NCI-H1105 (cell line): Measurements from ENCODE around the gene HGFAC.

Source experiments
- DNase-seq: peaks from one replicate; lab custom pipeline; 2025; lab: John Stamatoyannopoulos, UW

HGFAC gene

DNA sequence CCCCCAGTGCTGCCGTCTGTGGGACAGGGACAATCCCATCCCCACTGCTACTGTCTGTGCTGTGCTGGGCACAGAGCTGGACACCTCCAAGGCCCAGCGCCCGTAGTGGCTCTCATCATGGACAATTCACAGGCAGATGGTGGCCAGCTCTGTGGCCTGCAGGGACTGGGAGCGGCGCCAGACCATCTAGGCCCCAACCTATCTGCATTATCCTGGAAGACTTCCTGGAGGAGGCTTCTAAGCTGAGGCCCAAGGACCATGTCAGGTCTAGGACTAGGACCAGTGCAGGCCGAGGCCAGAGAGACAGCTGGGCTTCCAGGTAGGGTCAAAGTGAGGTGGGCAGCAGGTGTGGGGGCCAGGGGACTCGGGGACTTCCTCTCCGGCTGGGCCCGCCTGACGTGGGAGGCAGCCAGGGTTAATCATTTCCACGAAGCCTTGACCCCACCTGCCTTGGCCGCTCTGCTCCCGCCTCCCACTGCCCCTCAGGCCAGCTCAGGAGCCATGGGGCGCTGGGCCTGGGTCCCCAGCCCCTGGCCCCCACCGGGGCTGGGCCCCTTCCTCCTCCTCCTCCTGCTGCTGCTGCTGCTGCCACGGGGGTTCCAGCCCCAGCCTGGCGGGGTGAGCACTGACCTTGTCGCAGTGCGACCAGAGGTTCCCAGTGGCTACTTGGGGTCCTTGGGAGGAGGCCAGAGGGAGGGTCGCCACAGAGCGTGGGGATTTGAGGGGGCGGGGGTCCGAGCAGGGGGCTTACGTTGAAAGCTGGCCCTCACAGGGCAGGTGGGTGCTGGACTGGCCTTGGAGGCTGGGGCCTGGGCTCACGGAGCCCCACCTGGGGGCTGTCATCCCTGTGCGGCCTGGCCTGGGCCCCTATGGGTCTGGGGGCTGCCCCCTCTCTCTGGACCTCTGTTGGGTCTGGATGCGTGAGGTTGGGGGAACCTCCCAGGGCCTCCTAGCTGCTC lies at the start of gene HGFAC:
TSS of gene HGFAC (plus strand) at position 468 of the 959 bp plus-strand sequence. CDS start at position 502, 34 bp downstream.
- DNase-seq: no peak

DNA sequence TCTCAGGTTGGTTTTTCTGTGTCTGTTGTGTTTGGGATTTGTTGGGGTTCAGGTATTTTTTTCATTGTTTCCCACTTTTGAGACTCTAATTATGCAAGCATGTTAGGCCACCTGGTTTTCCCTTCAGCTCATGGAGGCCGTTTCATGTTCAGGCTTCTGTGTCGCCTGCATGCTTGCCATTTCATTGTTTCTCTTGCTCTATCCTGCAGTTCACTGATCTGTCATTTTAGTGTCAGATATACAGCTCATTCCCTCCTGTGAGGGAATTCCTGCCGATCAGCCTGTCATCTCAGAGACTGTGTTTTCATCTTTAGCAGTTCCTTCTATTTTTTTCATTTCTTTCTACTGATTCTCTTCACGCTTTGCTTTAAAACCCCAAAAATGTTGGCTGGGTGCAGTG lies 49.4 kb upstream of the HGFAC start:
- DNase-seq: no peak

DNA sequence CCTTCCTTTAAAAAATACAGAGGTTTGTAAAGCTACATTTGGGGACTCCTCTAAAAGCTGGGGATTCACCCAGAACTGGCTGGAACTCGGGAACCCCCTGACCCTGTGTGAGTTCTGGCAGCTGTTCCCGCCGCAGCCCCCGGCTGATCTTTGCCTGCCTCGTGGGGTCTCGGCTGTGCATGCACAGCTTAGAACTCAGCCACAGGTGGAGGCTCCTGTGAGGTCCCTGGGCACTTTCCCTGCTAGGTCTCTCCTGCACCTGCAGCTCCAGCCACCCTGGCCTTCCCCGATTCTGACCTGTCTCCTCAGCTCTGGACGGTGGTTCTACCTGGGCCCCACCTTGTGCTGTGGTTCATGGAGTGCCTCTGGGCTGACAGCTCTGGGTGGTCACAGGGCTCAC lies 48.6 kb upstream of the HGFAC start:
- DNase-seq: no peak

DNA sequence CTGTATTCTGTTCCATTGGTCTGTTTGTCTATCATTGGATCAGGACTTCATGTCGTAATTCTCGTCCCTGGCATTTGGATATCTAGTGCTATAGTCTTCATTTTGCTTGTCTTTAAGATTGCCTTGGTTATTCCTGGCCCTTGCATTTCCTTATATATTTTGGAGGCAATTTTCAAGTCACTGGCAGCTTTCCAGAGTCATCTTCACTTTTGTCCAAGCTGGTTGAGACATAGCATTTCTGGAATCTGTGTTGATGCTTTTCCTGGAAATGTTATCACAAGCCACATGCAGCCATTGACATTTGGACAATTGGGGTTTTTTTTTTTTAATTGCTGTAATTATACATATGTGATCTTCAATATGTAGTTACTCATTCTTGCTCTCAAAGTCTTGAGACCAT lies 45.2 kb upstream of the HGFAC start:
- no peak for DNase-seq

DNA sequence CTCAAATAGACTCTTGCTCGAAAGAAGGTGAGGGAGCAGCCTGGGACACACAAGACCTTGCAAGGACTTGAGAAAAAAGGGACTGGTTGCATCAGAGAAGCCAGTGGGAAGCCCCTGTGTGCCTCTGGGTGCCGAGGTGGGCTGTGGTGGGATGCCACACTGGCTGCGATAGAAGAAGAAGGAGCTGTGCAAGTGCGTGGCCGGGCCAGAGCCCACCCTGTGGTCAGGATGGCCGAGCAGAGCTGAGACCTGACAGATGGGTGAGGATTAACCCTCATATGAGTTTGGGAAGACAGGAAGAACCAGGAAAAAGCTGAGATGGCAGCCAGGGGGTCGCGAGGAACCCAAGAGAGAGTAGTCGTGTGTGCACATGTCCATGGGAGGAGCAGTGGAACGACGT lies 44.6 kb upstream of the HGFAC start:
- DNase-seq: no peak

DNA sequence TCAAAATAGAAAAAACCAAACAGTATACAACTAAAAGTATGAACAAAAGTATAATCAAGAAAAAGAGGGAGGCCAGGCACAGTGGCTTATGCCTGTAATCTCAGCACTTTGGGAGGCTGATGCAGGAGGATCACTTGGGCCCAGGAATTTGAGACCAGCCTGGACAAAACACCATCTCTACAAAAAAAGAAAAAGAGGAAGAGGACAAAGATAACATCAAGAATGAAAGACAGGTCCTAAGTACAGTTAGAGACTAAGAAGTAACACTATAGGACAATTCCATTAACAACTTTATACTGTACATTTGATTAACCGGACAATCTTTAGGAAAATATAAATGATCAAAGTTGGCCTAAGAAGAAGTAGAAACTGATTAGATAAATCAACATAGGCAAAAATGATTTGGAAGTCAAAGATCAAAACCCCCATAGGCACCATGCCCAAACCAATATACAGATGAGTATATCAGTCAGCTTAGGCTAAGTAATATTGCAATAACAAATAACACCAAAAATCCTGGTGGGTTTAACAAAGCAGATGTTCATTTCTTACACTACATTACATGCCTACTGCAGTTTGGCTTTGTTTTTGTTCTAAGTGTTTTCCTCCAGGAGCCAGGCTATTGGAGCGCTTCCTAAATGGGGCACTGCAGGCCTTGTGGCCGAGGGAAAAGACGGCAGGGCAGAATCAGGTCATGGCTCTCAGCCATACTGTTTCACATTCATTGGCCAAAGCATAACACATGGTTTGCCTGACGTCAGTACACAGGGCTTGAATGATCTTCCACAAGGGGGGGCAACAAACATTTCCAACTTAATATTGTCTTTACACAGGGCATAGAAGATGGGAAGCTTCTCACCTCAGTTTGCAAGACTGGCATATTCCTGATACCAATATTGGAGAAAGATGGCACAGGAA lies 42.2 kb upstream of the HGFAC start:
- DNase-seq: no peak

DNA sequence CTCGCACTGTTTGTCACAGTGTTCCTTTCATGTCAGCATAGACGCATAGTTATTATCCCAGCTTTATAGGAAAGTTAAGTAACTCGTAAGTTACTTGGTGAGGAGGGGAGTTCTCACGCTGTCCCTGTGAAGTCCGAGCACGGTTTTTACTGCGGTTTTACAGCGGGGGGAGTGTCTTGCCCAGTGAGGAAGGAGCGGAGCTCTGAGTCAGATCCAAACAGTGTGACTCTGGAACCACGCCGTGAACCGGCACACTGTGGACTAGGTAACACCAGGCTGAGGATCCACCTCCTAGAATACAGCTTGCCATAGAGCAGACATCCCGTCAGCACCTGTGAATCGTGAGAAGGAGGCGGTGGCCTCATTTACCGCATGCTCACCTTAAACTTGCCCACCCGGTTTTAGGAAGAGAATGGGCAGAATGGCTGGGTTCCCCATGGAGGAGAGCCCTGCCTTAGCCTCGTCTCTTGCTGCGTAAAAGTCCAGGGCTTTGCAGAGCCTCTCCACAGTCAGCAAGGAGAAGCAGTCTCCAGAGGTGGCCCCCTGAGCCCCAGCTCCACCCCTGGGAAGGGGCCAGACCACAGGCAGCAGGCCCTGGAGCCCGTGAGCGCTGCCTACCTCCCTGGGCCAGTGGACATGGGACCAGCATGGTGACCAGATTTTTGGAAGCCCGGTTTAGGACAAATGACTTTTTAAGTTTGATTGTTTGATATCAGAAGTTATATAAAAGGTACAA lies 40.2 kb upstream of the HGFAC start:
- DNase-seq: no peak

DNA sequence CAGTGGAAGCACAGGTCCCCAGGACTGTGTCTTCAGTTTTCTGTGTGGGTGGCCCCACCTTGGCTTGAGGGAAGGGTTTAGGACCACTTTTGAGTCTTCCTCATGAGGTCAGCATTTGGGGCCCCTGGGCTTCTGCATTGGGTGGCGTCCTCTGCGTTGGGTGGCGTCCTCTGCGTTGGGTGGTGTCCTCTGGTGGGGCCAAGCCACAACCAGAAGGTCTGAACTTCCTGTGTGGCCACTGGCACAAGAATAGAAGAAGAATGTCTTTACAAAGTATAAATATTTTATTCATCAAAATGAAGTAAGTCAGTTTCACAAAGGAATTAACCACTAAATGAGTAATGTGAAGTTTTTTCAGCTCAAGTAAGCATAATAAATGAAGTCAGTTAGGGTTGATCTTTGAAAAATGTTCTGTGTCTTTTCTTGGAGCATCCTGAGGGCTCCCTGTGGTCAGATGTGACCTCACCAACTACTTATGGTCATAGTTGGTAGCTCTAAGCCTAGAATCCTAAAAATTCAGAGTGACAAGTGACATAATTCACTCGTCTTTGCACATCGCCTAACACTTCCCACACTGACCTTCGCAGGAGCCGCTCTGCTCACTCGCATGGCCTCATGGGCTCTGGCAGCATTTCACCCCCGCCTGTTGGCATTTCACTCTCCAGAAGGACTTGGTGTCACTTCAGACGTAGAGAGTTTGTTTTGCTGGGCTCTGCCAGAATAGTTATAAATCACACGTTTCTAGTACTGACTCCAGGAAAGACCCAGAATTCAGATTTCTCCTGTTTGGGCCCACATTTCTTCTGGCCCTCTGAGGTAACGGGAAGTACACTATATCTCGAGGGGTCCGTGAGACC lies 39.0 kb upstream of the HGFAC start:
- no peak for DNase-seq

DNA sequence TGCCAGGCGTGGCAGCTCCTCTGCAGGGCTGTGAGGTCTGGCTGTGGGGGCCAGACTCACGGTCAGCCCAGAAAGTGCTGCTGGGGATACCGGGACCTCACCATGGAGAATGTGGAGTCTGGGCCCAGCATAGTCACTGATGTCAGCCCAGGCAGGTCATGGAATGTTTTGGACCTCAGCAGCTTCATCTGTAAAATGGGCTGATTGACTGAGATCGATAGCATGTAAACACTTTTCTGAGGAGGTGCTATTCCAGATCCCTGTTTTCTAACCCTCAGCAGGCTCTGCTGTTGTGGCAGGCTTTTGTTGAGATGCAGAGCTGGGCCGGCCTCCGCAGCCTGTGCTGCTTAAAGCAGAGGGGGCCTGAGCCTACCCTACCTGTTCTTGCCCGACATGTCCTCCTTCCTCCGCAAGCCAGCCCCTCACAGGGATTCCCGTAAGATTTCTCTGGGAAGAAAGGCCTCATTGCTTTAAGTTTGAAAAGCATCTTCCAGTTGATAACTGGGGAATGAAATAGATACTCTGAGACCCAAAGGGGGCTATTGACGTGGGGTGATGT lies 38.3 kb upstream of the HGFAC start:
- no peak for DNase-seq

DNA sequence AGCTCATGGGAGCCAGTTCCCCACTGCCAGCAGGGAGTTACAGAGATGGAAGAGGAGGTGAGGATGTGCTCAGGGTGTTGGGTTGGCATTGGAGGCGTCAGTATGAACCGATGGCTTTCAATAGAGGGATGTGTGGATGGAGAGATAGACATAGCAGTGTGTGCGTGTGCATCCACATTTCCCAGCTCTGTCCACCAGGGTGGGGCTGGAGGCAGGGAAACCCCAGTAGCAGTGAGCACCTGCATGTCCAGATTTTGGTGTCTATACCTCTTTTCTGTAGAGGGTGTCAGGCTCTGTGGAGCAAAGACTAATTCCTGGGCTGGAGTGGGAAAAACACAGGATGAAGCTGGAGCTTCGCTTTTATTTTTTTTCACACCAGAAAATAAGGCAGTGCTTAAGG lies 37.2 kb upstream of the HGFAC start:
- no peak for DNase-seq

DNA sequence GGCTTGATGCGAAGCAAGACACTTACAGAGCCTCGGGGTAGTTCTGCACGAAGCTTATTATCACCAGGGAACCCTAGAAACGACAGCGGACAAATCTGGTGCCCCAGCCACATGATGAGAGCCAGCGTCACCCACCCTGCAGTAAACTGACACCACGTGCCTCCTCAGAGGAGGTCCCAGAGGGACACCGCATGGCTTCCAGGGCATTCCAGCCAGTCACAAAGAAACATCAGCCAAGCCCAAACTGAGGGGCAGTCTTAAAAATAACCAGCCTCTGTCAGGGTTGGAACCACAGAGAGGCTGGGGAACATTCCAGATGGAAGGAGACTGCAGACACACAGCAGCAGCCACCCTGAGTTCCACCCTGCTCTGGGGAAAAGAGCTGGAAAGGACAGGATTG lies 36.6 kb upstream of the HGFAC start:
- no peak for DNase-seq

DNA sequence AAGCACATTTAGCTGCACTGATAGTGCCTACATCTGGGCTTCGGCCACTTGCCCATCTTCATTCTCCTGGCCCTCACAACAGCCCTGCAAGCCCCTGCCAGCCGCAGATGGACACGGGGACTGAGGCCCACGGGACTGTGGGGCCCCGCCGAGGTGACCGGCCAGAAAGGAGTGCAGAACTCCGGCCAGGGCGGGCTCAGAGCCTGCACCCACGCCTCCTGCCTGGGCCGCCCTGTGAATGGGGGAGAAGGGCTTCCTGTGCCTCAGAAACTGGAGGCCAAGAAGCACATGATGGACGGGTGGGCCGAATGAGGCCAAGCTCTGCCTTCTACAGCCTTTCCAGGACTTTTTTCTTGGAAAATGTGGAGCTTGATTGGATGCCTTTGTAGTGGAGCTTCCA lies 35.7 kb upstream of the HGFAC start:
- DNase-seq: no peak

DNA sequence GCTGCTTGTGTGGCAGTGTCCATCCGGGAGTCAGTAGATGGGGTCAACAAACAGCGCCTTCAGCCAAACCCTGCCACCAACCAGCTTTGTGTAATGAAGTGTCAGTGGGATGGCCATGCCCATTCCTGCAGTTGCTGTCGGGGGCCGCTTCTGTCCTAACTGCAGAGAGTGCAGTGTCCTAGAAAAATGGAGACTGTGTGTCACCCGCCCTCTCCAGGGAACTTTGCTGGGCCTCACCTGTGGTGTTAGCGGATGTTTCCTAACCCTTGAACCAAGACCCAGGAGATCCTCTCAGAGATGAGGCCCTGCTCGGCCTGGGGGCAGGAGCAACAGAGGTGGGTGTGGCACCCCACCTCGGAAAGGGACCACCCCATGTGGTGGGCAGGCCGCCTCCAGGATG lies 35.3 kb upstream of the HGFAC start:
- DNase-seq: no peak

DNA sequence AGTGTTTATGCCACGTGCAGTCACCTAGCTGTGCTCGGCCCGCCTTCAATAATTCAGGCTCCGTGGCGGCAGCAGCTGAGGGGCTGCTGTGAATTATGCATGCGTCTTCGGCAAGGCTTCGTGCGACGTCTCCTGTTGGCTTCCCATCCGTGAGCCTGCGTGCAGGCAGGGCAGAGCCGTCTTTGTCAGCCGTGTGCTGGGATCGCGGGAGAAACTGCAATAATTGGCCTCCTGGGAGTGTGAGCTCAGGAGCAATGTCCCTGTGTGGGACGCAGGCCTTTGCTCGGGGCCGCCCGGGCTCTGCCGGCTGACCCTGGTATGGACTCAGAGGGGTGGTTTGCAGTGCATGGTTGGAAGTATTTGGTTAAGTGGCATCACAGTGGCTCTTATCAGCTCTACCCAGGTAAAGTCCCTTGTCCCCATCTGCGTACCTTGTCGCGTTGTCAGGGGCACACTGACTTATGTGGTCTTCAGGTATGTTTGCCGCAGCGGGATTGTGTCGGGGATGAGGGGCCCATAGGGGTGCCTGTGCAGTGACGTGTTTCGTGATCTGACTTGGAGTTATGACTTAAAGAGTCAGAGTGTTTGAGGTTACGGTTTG lies 34.5 kb upstream of the HGFAC start:
- no peak for DNase-seq

DNA sequence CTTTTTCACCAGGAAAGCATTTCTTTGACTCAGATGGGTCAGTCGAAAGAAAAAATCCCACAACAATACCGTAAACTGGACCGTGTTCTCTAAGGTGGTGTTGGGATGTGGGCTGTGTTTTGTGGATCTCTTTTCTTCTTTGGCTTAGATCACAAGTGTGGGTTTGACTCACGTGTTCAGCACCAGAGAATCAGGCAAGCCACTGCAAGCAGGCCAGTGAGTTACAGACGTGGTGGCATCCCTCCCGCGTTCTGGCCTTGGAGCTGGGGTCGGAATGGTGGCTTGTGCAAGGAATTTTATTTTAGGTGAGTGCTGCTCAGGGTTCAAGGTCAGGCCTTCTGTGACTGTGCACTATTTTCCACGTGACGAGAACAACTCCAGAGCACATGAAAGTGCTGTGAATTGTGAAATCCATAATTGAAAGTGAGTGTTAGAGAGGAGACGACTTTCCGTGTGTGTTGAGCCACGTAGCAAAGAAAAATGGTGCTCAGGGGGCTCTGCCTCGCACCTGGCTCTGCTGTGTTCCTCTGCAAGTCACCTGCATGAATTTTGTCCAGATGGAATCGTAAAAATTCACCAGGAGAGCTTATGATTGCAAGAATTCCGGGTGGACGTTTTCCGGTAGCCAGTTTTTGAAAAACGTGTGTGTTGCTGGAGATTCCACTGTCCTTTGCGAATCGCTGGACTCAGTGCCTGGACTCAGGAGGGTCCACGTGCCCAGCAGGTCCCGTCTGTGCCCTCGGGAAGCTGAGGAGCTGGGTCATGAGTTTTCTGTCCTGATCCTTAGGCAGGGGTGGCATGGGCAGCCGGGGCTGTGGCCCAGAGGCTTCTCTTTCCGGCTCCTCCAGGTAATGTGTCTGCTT lies 33.6 kb upstream of the HGFAC start:
- DNase-seq: no peak

DNA sequence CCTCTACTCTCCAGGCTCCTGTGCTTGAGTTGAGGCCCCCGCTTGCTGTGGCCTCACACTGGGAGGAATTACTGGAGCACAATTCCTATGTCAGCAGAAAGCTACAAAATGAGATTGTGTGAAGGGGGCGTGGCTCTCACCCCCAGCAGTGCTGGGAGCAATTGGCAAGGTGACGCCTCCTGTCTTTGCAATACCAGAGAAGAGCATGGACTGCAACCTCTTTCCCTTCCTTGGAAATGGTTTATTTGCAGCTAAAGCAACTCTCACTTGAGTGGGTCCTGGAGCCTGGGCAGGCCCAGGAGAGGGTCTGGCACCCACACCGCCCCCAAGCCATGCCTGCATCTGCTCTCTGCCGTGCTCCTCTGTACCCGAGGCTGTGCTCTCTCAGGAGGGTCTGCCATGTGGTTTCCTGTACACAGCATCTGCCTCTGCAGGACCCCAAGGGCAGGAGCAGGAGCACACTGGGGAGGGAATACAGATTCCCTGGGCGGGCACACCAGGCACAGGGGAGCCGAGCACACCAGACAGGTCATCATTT lies 32.9 kb upstream of the HGFAC start:
- DNase-seq: no peak

DNA sequence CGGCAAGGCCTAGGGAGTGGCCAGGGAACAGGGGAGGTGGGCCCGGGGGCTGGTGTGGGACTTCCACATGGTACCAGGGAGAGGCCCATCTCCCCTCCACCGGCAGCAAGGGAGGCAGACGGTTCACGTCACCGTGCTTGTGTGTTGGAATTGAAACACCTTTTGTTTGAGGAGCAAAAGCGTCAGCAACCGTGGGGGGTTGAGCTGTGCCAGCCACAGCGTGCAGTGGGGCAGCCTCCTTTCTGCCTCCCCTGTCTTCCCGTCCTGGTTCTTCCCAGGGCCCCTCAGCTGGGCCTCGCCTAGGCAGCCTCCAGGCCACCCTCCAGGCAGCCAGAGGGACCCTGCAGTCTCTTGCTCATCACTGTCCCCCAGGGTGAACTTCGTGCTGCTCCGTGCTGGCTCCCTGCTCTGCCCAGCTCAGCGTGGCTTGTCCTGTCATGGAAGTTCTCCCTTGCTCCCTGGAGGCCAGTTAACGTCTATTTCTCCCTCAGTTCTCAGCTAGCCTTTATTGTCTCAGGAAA lies 32.1 kb upstream of the HGFAC start:
- no peak for DNase-seq

DNA sequence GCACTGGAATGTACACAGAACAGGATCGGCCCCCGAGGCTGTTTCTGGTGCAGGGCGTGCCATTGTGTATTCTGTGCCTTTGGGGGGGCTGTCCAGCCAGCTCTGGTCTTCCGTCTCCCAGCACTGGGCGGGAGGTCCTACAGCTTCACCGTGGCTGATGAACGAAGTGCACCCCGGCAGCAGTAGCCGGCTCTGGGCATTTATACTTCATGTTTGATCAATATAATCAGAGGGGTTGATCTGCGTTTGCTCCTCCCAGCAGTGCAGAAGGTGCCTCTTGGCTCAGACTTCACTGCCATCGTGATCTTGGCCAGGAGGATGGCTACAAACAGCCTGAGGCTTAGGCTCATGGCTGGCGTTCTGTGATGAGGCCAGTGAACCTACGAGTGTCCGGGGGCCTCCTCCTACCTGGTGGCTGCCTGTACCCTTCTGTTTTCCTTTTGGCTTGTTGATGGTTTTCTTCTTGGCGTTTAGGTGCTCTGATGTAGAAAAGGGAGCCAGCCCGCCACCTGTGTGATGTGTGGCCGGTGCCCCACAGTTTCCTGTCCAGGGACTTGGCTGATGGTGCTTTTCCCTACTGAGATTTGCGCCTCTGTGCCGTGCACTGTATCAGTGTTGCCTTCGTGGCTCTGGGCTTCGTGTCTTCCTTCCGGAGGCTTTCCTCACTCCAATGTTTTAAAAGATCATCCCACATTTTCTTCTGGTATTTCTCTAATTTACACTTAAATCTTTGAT lies 31.2 kb upstream of the HGFAC start:
- DNase-seq: no peak
